NCI-H2171 (cell line): ENCODE data around the gene SMTNL2.
A peak's percentile ranks its signal among the peaks of the same experiment; 100 is the strongest.

Experiments used
- DNase-seq: peaks from one replicate; lab custom pipeline; 2025; lab: John Stamatoyannopoulos, UW

The SMTNL2 gene

DNA sequence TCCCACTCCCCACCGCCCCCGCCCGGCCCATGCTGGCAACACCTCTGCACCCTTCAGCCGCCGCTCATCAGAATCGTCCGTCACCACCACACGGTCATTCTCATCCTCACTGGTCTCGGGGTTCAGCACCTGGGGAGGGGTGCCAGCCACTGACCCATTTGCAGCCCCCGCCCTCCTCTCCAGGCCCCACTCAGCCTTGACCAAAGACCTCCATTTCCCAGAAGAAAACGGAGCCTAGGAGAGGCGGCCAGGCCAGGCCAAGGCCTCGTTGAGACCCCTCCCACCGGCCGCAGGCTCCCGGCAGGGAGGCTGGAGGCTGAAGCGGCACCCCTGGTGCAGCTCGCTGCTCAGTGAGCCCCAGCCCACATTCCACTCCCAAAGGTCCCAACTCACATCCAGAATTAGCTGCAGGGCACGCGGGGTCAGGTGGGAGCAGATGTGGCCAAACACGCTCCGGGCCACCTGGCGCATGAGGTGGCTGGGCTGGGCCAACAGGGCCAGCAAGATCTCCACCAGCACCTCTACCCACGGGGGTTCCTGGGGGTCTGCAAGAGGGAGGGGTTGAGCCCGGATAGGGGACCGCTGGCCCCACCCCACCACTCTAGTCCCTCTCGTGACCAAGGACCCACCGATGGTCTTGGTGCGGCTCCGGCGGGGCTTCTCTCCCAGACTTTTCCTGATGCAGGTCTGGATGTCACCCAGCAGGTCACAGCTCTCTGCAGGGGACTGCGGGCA, 38.9 kb upstream of the SMTNL2 start:
- DNase-seq = no peak

DNA sequence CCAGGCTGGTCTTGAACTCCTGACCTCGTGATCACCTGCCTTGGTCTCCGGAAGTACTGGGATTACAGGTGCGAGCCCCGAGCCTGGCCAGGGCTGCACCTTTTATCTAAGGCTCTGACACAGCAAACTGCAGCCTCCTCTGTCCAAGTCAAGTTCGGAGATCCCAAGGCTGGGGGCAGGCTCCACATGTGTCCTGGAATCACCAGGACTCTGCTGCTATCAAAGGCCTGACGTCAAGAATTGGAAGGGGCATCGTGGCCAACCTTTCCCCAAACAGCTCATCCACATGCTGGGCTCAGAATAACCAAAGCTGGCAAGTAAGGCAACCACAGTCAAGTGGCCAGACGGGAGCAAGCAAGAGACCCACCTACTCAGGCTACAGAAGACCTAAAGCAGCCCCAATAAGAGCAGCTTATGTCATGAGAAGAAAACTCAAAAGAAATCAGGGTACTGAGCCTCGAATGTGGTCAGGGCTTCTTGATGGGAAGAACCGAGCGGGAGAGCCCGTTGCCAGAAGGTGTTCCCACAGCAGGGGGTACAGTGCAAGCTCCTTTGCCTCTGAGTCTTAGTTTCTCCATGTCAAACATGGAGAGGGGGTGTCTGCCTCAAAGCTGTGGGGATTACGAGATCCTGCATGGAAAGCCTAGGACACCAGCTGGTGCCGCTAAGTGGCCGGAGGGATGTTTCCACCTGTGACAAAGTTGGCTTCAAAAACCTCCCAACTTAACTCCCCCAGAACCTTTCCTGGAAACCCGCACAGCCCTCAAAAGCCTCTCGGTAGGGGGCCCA, 37.0 kb upstream of the SMTNL2 start:
- no peak for DNase-seq

DNA sequence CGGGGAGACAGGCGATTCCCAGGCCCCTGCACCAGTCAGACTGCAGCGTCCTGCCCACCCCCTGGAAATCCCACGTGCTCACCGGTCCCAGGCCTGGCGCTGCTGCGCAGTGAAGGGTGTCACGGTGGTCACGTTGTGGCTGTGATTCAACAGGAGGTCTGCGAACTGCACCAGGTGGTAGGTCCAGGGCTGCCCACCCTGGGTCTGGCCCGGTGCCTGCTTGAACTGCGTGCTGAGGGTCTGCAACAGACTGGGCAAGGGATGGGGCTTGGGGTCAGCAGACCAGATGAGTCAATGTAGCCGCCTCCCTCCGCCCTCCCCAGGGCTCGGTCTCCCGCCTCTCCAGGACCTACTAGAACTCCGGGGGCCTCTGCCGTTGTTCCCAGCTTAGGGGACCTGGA, 36.3 kb upstream of the SMTNL2 start:
- no peak for DNase-seq

DNA sequence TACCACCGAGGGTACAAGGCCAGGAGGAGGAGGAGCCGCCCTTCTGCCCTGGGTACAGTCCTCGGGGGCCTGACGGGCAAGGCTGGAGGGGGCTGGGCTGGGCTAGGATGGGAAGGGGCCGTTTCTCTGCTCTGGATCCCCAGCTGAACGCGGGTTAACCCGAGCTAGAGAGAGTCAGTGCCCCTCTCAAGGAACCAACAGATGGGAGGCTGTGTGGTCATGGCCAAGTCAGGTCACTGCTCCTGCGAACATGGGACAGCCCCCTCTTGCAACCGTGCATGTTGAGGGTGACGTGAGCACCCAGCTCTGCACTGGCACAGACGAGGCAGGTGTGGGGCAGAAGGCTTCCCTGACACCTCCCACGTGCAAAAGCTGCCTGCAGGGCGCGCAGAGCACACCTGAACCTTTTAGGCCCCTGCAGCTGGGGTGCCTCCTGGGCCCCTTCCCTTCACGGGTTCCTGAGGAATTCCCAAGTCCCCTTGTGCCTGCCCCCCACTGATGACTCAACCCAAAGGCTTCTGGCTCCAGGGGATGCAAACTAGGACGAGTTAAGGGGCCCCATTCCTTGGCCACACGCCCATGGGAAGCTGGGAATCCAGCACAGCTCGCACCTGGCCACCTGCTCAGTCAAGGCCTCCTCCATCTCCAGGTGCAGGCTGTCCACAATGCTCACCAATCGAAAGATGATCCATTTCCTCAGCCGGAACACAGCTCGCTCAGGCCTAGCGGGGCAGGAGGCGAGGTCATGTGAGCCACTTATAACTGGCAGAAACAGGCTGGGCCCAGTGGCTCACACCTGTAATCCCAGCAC, 35.4 kb upstream of the SMTNL2 start:
- no peak for DNase-seq

DNA sequence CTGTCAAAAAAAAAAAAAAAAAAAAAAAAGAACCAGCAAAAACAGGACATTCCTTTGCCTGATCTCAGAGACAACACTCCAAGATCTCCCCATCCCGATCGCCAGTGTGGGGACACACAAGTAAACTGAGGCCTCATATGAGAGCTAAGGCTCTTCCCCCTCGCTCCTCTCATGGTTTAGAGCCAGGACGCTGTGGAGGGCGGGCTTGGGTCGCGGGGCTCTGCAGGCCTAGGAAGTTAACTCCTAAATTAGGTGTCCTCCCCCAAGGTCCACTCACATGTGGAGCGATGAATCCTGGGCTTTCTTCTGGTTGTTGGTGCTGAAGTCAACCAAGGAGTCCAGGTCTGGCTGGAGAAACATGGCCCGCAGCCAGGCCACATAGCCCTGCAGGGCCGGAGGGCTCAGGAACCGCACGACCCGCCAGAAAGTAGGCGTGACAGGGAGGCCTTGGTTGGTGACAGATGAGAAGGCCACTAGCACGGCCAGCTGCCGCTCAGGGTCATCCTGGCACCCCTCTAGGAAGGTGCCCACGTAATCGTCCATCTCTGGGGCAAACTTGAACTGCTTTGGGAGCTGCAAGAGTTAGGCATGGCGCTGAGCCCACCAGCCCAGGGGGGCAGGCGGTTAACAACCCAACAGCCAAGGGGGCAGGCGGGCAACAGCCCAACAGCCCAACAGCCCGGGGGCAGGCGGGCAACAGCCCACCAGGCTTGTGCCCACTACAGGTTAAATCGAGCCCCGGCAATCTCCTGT, 34.4 kb upstream of the SMTNL2 start:
- DNase-seq = no peak

DNA sequence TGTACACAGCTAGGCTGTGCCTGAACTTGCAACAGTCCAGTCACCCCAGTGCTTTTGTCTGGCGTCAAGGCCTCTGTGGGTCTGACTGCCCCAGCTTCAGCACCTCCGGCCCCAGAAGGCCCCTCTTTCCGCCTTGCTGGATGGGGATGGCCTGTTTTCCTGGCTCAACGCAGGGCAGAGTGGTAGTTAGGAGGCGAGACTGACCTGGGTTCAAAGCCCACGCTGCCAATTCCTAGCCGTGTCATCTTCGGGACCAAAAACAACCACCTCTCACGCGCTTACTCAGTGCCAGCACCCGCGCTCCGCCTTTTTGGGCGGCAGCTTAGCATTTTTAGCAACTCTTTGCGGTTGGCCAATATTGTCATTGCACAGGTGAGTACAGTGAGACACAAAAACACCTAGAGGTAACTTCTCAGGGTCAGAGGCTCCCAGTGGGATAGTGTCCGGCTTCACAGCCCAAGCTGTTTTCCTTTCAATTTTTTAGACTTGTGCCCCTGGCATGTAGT, 33.7 kb upstream of the SMTNL2 start:
- DNase-seq = no peak

DNA sequence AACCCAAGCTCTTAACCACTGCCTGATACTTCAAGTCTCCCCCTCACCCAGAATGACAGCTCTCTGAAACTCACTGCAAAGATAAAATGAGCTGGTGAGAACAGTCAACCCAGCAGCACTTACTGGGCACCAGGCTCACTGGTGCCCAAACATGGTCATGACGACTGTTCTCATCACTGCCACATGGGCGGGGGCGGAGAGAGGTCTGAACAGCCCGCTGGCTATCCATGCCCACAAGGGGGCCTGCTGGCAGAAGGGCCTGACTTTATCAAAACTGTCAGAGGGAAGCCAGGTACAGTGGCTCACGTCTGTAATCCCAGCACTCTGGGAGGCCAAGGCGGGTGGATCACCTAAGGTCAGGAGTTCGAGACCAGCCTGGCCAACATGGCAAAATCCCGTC, 33.2 kb upstream of the SMTNL2 start:
- no peak for DNase-seq

DNA sequence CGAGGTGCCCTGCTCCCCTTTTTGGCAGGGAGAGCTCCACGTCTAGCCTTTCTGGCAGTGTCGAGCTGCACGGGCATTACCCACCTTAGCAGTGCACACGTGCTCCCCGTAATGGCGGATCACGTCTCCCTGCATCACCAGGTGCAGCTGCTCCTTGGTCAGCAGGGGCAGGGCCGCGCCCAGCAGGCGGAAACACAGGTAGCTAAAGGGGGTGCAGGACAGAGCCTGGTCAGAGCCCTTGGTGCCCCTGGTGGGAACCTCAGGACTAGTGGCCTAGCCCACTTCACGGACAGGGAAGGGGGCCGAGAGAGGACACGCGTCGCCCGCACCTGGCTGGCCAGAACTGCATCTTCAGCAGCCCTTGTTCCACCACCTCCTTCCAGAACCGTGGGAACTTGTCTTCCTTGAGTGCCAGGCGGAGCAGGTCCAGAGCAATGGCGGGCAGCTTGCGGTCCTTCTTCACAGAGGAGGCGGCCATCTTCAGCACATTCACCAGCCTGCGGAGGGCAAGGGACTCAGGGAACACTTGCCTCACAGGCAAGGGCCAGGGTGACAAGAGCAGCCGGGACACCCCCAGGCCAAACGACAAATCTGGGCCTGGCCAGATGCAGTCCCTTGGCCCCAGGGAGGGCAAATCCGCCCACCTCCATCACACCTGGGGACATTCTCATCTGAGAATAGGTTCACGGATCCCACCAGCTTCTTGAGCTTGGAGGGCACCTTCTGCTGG, 32.4 kb upstream of the SMTNL2 start:
- DNase-seq = no peak

DNA sequence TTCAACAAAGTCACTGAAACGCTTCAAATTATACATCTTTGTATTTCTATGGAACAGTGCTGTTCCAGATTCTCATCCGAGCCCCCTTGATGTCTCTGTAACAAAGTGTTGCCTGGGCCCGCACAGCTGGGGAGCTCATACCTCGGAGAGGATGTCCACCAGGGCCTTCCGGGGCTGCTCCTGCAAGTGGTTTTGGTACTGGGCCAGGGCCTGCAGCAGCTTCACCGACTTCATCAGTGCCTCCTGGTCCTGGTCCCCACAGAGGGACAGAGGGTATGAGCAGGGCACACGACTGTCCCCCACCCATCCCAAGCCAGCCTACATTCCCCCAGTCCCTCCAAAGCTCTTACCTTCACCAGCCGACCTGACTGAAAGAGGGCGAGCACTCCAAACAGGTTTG, 30.7 kb upstream of the SMTNL2 start:
- no peak for DNase-seq

DNA sequence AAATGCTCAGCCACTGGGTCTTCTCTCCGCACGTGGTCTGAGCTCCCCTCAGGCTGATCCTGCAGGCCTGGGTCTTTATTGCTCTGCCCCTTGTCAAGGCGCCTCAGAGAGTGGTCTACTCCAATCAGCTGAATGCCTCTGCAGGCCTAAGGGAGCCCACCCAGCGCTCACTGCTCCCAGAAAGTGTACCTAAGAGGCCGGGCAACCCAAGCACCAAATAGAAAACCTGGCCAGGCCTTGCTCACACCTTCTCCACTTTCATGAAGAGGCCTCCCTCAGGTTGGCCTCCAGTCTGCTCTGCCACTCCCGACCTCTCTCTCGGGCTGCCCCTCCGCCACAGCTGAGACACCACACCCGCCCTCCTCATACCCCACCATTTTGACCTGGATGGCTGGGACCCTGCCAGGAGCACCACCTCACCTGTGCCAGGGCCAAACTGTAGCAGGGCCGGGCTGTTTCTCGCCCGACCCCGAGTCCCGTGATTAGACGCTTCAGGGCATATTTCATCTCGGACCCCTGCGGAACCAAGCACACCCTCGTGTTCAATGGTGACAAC, 29.8 kb upstream of the SMTNL2 start:
- DNase-seq = no peak

DNA sequence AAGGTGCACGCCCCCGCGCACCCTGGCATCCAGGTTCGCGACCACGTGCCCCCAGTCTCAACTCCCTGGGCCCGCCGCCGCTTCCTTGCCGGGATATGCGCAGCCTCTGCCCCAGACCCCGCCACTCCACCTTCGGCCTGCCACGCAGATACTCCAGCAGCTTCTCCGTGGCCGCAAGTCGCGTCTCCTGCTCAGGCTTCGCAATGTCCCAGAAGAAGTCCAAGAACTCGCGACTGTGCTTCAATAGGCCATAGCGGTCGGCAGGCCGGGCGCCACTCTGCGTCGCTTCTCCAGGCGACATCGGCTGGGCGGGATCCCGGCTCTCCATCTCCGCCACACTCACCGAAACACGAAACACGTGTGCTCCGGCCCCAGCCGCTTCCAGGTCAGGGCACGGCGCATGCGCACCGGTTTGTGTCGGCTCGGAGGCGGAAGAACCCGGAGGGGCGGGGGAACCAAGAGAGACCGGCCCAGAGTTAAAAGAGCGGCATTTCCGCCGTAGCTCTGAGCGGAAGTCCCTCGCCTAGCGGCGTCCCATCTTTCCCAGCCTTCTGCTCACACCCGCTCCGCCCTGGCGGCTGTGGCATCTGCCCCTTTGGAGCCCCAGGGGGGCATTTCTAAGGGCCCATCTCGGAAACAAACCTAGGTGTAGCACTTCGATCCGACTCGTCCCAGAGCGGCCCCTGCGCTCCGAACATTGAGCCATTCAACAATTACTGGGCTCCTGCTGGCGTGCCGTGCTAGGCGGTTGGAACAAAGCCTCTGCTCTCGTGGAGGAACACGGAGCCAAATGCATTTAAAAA, 29.1 kb upstream of the SMTNL2 start, which contains the start of gene MYBBP1A:
Gene MYBBP1A (minus strand): TSS at position 388 of the 803 bp plus-strand sequence. CDS start 60 bp downstream, at position 328.
- peak; percentile 98 for DNase-seq

DNA sequence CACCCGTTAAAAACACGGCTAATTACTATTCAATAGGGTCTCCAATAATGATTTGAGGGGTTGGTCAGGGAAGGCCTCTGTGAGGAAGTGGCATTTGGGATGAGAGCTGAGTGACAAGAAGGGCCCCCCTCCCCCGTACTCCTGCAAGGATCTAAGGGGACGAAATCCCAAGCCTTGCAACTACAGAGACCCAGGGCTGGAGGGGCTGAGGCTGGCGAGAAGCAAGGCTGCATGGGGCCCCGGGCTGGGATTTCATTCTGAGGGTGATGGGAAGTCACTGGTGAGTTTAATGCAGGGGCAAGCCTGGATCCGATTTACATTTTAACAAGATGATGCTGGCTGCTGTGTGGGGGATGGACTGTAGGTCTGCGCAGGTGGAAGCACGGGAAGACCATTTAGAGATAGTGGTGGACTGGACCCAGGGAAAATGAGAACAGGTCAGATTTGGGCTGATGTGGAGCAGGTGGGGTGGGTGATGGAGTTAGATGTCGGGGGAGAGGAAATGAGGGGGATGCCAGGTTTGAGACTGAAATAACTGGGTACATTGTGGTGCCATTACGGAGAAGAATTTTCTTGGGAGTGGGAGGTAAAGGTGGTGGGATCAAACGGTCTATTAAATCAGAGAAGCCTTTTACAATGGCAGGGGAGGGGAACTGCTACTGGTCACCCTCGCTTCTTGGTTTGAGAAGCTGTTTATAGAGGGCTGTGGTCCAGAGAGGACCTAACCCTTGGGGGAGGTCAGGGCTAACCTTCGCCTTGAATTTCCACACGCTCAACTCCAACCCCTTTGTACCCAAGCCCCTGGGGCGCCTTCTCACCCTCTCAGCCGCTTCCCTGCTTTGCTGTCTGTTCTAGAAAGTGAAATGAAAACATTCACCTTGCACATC, 28.2 kb upstream of the SMTNL2 start:
- no peak for DNase-seq

DNA sequence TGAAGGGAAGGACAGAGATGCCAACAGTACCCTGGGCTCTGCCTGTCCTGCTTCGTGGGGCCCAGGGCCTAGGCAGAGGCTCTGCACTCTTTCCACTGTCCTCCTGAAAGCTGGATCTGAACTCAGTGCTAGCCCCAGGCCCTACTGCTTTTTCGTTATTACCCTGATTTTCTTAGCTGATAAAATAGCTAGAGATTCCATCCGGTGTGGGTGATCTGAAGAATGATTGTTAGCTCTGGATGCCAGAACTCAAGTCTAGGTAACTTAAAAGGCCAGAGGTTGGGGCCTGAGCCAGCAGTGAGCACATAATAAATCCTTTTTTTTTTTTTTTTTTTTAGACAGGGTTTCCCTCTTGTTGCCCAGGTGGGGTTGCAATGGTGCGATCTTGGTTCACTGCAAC, 27.3 kb upstream of the SMTNL2 start:
- DNase-seq = no peak

DNA sequence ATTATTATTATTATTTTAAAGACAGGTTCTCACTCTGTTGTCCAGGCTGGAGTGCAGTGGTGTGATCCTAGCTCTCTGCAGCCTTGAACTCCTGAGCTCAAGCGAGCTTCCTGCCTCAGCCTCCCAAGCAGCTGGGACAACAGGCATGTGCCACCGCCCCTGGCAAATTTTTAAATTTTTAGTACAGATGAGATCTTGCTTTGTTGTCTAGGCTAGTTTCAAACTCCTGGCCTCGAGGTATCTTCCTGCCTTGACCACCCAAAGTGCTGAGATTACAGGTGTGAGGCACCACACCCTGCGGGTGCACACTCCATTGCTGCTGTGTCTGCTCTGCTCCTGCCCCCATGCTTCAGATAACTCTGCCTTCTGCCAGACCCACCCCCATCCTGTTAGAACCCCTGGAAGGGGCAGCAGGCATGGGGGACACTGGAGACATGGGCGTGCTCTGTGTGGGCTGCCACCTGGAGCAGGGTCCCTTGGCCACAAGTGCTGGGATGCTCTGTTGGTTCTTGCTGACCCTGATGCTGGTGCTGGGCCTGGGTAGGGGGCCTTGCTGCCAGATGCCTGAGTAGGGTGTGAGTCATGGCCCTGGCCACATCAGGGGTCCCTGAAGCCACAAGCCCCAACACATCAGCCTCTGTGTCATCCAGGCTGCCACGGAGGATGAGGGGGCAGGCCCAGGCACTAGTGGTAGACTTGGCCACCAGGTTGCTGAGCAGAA, 26.5 kb upstream of the SMTNL2 start:
- DNase-seq = no peak

DNA sequence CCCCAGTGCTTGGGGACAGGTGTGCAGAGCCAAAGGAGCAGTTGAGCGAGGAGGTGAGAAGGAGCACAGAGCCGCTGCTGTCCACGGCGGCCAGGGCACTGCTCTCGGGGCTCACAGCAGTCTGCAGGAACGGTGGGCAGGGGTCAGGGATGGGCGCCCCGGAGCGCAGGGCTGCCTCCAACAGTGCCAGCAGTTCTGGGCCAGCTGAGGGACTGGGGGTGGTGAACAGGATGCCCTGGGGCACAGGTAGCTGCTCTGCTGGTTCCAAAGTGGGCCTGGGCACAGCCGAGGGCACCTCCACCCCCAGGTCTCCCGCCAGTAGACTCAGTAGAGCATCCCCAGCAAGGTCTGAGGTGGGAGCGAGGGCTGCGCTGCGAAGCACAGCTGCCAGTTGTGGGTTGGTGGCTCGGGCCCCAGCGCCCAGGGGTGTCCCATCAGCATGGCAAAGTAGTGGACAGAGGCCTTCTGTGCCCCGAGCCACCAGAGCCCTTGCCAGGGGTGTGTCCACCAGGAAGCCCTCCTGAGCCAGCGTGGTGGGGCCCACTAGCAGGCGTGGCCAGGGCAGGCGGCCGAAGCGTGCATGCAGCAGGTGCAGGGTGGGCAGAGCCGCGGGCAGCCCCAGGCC, 25.9 kb upstream of the SMTNL2 start:
- no peak for DNase-seq

DNA sequence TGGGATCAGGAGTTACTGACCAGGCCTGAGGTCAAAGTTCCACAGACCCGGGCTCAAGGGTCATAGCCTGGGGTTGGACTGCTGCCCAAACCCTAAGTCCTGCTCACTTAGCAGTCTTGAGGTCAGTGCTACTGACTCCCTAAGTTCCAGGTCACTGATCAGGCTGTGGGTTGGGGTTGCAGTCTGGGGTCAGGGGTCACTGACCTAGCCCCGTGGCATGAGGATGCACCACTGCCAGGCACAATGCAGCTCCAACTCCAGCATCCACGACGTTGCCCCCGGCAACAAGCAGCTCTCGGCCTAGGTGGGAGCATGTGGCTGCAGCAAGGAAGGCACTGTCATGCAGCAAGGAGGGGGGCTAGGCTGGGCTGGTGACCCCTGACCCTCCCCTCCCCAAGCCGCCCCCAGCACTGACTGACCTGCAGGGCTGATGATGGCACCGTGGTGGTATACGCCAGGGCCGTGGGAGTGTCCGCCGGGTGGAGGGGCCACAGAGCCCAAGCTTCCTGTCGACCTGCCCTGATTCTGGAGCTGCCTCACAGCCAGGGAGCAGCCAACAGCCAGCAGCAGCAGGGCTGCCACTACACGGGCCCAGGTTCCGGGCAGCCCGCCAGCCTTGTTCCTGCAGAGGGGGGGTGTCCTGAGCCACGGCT, 25.1 kb upstream of the SMTNL2 start:
- no peak for DNase-seq

DNA sequence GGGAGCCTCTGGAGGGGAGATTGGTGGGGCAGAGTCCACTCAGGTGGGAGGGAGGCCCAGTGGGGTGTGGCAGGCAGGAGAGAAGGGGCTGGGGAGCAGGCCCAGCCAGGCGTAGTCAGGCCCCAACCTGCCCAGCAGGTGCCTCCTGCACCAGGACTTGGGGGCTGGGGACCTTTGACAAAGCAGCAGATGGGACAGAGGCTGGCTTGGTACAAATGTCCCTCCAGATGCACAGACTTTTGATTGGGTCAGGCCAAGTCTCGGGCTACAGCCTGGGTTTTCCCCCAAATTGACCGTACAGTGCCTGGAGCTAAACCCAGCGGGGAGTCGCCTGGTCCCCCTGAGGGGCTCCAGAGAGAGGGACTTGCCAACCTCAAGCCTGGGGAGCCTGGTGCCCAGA, 24.4 kb upstream of the SMTNL2 start:
- DNase-seq = no peak
